Lower leg skin (tissue), 4 donors: ENCODE data around the gene CDK15. TPM values are rescaled to one million over a fixed set of nuclear protein-coding genes. Genes with fewer than 3 reads are reported as not detected.

Source experiments
- DNase-seq, 2 donors: peaks; one replicate each; pipeline ENCODE4 v3.0.0-alpha.2; 2019; ENCODE audit warnings: low spot score in 2 of 2
- H3K4me3 ChIP-seq: fragments of 200-600 bp; sonication (generic); 2 replicates; pipeline ENCODE4 v1.5.1; 2017; ENCODE audit warnings: mild to moderate bottlenecking, low read depth; ENCODE audit not compliant: poor library complexity, severe bottlenecking
- POLR2A ChIP-seq, 2 donors: fragments of 450-650 bp; IDR thresholded peaks; one replicate each; pipeline ENCODE4 v1.6.1; 2016 to 2017; ENCODE audit warnings: antibody characterized with exemption in 2 of 2, mild to moderate bottlenecking in 1 of 2, moderate library complexity in 1 of 2
- WGBS, 2 donors: methylation state at CpG; one replicate each; pipeline ENCODE4 v1.1.5; 2018; 5-methylcytosine and 5-hydroxymethylcytosine counted together
- intact Hi-C: fragments of 100-400 bp; cut with DNase I; formaldehyde crosslinking; loops from one replicate; pipeline ENCODE4 v1.15.0; 2023; ENCODE audit warnings: low total_unique reads
- total RNA-seq, 4 donors: library from RNA; depleted of rRNA; stranded (reverse); fragments of >200 nt; gene quantifications; one replicate each; pipeline ENCODE4 v1.1.0, GENCODE V29; 2016
- TF ChIP-seq, protein P1 (sequence below), 3 donors: fragments of 450-650 bp; IDR thresholded peaks; one replicate each; pipeline ENCODE4 v1.5.1; 2016; ENCODE audit warnings: antibody characterized with exemption in 3 of 3, mild to moderate bottlenecking in 3 of 3, moderate library complexity in 2 of 3

The CDK15 gene
- total RNA-seq, 4 donors from 2014 or later = 0.27 to 0.91 (median 0.38) TPM

DNA sequence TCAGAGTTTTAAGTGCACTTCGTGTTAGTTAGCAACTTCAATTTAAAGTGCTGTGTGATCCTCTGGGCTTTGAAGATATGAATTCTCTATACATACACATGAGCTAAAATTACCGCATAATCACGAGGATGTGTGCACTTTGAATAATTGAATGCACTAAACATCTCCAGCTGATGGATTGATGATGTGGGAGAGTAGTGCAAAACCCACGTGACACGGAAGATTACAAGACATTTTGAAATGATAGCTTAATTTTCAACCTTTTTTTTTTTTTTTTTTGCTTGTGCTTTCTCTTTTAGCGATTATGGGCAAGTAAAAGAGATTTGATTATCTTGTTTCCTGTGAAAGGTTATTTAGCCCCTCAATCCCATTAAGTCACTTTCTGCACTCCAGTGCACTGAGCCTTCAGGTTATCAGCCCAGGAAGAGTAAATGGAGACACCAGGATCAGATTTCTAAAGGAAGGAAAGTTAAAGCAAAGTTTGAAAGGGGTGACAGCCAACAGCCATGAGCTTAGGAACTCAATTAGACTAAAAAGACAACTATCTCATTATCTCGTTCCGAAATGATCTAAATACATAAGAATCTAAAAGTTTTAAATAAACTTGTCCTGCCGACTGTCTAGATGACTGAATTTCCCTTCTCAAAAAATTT, 81.6 kb downstream of the CDK15 start:
- no peak for TF ChIP-seq POLR2A (IDR thresholded peaks at IDR 0.05)
- TF ChIP-seq, protein P1, sequence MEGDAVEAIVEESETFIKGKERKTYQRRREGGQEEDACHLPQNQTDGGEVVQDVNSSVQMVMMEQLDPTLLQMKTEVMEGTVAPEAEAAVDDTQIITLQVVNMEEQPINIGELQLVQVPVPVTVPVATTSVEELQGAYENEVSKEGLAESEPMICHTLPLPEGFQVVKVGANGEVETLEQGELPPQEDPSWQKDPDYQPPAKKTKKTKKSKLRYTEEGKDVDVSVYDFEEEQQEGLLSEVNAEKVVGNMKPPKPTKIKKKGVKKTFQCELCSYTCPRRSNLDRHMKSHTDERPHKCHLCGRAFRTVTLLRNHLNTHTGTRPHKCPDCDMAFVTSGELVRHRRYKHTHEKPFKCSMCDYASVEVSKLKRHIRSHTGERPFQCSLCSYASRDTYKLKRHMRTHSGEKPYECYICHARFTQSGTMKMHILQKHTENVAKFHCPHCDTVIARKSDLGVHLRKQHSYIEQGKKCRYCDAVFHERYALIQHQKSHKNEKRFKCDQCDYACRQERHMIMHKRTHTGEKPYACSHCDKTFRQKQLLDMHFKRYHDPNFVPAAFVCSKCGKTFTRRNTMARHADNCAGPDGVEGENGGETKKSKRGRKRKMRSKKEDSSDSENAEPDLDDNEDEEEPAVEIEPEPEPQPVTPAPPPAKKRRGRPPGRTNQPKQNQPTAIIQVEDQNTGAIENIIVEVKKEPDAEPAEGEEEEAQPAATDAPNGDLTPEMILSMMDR (IDR thresholded peaks at IDR 0.05) = no peak
- DNase-seq = no peak
- 15 to 21% methylated on average over 9 of the region's 9 CpGs for WGBS, 2 donors
- intact Hi-C loops = no loop called here
- H3K4me3 ChIP-seq = no peak overlapping the region

DNA sequence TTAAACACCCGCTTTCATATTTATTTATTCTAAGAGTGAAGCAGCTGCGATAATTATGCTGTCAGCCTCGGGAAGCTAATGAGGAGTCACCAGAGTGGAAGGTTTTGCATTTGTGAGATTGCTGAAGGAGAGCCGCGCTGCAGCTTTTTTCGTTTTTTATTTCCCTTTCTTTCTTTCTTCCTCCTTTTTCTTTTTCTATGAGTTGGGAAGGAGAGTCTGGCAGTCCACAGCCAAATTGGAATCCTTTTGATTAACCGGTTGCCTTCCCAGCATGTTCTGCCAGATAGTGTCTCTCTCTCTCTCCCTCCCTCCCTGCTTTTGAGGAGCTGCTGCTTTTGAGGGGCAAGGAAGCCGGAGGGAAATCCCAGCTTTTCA, 82.1 kb downstream of the CDK15 start:
- no peak overlapping the region for H3K4me3 ChIP-seq
- TF ChIP-seq, protein P1 (IDR thresholded peaks at IDR 0.05) = no peak
- no peak for TF ChIP-seq POLR2A (IDR thresholded peaks at IDR 0.05)
- intact Hi-C loops = no loop called here
- WGBS, 2 donors = 13 to 17% methylated on average over 8 of the region's 8 CpGs
- no peak for DNase-seq

- H3K4me3 ChIP-seq = no peak overlapping the region
- no peak for TF ChIP-seq POLR2A (IDR thresholded peaks at IDR 0.05)
- TF ChIP-seq, protein P1 (IDR thresholded peaks at IDR 0.05) = no peak
- DNase-seq = no peak
- intact Hi-C loops = no loop called here
These were observed 84.1 kb downstream of the CDK15 start for GRCh38 chr2:201890453-201890852.

DNA sequence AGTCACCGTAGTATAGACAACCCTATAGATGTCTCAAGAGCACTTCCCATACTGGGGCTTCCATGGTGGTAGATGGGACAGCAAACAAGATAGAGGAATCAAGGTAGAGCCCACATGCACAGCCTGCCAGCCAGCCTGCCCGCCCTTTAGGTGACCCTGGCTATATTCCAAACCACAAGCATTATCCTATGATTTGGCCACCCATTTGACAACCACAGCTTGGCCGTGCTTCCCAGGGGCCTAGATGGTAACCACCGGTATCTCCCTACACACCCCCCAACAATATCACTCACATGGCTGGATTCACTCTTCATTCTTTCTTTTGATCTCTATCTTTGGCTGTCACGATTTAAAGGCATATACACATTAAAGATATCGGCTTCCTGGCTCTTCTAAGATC, 85.3 kb downstream of the CDK15 start:
- intact Hi-C loops = no loop called here
- DNase-seq = no peak
- 84 to 85% methylated on average over 6 of the region's 6 CpGs for WGBS, 2 donors

DNA sequence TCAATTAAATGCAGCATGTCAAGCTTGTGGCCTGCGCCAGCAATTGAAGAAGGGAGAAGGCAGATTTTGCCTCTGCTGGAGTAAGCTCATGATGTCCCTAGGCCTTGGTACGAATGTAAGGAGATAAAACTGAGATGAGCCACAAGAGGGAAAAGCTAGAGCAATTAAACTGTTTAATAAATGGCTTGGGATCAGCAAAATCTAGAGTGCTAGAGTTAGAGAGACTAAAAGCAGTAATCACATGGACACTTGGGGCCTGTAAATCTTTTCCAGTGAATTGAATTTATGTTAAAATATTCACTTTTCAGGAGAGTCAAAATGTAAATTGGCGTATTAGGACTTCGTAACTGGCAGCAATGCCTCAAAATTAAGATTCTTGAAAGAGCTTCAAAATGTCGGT, 86.2 kb downstream of the CDK15 start:
- WGBS, 2 donors = 90% methylated on average over 5 of the region's 5 CpGs
- intact Hi-C loops = no loop called here
- no peak overlapping the region for H3K4me3 ChIP-seq
- TF ChIP-seq POLR2A (IDR thresholded peaks at IDR 0.05) = no peak
- TF ChIP-seq, protein P1 (IDR thresholded peaks at IDR 0.05) = no peak
- DNase-seq = no peak

More for the DNA sequence above, 85.3 kb downstream of the CDK15 start:
- TF ChIP-seq, protein P1 (IDR thresholded peaks at IDR 0.05) = no peak
- no peak for TF ChIP-seq POLR2A (IDR thresholded peaks at IDR 0.05)
- H3K4me3 ChIP-seq = no peak overlapping the region

GRCh38 chr2:201900362-201900761, 94.0 kb downstream of the CDK15 start:
- WGBS, 2 donors = 42 to 60% methylated on average over 2 of the region's 2 CpGs
- no peak overlapping the region for H3K4me3 ChIP-seq
- DNase-seq = no peak
- intact Hi-C loops = no loop called here
- TF ChIP-seq POLR2A (IDR thresholded peaks at IDR 0.05) = no peak
- TF ChIP-seq, protein P1 (IDR thresholded peaks at IDR 0.05) = no peak
